NOMO-1 (cell line): ENCODE measurements around the gene KMT2B.
A peak's percentile ranks its signal among the peaks of the same experiment; 100 is the strongest.

Experiments used
- DNase-seq, 2 experiments: peaks; one replicate each; lab custom pipeline; 2025; ENCODE audit not compliant: unreplicated experiment in 2 of 2; lab: John Stamatoyannopoulos, UW

Gene KMT2B

DNA sequence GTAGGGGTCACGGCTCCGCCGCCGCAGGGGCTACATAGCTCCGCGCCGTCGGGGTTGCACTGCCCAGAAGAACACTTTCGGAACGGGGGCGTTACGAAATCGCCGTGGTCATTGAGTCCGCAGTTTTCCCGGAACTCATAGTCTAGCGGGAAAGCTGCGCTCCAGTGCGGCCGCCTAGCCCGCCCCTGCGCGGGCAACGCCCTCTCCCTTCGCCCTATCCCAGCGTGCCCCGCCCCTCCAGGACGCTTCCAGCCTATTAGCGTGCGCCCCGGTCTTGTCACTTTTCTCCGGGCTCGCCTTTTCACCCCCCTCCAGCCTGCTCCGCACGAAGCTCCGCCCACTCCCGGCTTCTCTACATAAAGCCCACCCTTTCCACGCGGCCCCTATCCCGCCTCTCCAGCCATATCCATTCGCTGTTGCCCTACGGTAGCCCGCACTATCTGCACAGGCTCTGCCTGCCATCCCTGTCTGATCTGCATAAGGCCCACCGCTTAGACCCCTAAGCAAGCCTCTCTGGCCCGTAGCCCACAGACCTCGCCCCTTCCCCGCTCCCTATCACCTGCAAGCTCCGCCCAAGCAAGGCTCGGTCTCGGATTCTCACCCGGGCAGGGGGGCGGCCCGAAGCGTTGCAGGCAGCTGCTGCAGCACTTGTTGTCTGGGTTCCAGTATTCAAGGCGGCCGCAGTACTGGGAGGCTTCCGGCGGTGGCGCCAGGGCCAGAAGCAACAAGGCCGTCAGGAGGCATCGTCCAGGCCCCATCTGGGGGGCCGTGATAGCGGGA is 22.8 kb downstream of the KMT2B start:
- DNase-seq, result peak; percentile 93 to 95

DNA sequence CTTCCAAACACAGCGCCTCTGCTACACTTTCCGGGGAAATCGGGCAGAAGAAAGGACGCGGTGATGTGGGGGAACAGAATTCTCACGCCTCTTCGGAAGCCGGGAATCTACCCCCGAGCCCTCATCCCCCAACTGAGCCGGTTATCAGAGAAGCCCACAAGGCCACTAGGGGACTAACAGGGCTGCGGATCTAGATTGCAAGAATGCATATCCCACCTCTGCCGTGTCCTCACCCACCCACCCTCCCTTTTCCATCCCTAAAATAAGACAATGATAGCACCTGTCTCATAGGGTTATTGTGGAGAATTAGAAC is 23.4 kb downstream of the KMT2B start:
- no peak for DNase-seq

DNA sequence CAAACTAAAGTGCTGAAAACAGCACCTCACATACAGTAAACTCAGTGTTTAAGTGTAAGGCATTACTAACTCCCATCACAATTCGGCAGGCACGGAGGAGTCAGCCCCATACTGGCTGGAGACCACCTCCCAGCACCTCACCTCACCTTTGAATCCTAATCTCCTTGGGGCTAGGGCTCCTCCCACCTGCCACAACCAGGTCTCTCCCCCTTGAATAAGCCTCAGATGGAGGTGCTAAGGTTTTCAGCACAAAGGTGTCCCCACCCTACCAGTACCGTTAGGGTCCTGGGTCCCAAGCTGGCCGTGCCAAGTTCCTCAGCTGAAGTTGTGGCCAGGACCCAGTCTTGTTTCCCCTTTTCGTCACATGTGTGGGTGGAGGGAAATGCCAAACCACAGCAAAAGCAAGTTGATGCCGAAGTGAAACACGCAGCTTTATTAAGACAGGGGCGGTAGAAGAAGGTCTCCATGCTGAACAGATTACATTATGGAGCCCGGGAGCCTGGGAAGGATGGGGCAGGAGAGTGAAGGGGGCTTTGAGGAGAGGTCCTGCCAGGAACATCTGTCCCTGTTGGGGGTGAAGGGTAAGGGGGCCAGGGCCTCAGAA is 24.4 kb downstream of the KMT2B start, which contains the start of gene IGFLR1:
Gene IGFLR1, minus strand, starts transcription at position 332 of the 604 bp plus-strand sequence. CDS start 1,272 bp downstream, outside the sequence.
- peak; percentile 68 to 71 for DNase-seq

DNA sequence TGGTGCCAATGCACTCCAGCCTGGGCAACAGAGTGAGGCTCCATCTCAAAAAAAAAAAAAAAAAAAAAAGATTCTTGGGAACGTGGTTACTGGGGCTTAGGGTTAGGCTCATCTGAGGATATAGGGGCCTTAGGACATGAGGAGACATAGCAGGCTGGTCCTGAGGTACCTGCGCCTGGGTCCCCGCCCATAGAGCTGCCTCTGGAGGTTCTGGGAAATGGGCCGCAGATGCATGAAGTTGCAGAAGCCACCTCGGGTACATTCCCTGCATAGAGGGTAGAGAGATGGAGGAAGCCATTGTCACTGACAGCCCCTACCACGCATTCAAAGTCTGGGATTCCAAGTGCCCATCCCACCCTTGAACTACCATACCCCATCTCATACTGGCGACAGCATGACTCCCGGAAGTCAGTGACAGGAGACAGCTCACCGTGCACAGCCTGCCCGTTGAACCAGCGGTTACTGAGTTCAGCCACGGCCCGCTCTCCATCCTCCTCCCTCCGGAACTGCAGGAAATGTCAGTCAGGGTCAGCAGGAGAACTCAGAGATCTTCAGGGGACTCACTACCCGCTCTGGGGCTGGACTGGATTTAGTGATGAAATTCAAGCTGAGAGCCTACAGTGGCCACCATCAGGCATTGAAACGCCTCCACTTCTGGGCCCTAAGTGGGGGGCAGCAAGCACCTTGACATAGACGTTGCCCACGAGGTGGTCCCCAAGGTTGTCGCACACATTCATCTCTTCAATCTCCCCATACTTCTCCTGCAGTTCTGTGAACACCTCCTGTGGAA is 26.0 kb downstream of the KMT2B start:
- no peak for DNase-seq

DNA sequence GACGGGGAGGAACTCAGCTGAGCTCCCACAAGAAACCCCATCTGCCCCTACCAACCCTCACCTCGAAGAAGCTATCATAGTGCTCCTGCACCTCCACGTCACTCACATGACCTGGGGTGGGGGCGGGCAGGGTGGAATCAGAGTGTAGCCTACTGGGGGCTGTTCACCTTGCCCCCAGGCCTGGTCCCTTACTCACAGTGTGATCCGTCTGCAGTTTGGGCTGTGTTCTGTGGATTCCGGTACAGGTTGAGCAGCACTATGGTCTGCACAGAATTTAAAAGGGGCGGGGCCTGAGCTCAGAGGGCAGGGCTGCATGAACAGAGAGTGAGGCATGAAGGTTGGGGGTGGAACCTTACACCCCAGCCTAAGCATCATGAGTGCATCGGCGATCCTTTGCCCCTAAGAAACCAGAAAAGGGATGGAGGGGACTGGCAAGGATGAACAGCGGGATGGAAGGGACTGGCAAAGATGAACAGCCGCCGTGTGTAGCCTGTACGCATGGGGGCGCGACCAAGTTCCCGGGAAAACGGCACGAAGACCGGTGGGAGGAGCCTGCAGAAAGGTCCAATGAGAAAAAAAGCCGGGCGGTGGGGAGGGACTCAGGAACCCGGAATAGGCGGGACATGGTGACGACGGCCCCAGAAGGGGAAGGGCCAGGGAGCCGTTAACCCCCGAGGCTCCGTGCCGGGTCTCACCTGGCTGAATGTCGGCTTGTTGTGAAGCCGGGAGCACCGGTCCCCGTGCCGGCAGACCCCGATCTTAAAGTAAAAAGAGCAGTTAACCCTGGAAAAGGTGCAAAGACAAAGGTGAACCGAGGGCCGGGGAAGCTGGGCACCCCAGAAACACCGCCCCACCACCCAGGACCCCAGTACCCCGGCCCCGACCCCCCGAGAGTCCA is 26.9 kb downstream of the KMT2B start:
- peak; percentile 90 to 94 for DNase-seq

DNA sequence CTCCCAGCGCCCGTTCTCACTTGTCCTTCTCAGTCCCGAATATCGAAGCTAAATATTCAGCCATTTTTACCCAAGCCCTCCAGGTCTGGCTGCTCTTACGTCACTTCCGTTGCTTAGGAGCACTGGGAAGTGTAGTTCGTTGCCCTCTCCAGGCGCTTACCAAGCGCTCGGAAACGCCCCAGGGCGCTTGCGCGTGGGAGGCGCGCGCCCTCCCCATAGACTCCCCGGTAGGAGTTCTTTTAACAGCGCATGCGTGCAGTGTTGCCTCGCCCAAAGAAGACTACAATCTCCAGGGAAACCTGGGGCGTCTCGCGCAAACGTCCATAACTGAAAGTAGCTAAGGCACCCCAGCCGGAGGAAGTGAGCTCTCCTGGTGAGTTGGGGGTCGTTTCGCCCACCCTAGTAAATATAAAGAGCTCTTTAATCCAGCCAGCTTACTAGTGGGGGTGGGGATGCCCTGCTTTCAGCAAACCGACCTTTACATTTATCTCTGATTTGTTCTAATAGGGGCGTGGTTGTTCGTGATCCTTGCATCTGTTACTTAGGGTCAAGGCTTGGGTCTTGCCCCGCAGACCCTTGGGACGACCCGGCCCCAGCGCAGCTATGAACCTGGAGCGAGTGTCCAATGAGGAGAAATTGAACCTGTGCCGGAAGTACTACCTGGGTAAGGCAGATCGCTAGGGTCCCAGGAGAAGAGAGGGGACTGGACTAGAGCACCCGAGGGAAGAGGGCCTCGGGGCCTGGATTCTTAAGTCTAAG is 27.7 kb downstream of the KMT2B start, which contains the start of the genes PSENEN and U2AF1L4:
Gene PSENEN, plus strand, starts transcription at position 324 of the 759 bp plus-strand sequence. Its CDS starts 280 bp downstream, at position 604.
Gene U2AF1L4, minus strand, starts transcription at position 91 of the 759 bp plus-strand sequence. Its CDS starts 27 bp downstream, at position 64.
- peak; percentile 96 to 99 for DNase-seq

DNA sequence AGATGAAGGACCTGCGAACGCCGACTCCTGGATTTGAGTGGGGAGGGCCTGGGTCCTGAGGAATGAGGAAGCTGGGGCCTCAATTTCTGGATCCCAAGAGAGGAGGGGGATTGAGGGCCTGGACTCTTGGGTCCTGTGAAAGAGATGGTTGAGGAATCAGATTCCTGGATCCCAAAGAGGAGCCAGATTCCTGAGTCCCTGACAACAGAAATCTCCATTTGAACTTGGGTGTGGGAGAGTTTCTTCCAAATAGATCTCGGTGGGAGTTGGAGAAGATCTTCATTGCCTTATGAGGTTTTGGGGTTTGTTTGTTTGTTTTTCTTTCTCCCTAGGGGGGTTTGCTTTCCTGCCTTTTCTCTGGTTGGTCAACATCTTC is 28.3 kb downstream of the KMT2B start:
- DNase-seq, result no peak

DNA sequence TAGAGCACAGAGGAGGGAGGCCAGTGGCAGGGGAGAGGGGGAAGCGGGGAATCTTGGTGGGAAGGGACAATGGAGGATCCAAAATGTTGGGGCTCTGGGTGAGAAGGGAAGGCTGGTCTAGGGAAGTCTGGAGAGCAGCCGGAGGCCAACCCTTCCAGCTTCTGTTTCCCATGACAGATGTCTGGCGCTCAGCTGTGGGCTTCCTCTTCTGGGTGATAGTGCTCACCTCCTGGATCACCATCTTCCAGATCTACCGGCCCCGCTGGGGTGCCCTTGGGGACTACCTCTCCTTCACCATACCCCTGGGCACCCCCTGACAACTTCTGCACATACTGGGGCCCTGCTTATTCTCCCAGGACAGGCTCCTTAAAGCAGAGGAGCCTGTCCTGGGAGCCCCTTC is 28.7 kb downstream of the KMT2B start:
- no peak for DNase-seq

DNA sequence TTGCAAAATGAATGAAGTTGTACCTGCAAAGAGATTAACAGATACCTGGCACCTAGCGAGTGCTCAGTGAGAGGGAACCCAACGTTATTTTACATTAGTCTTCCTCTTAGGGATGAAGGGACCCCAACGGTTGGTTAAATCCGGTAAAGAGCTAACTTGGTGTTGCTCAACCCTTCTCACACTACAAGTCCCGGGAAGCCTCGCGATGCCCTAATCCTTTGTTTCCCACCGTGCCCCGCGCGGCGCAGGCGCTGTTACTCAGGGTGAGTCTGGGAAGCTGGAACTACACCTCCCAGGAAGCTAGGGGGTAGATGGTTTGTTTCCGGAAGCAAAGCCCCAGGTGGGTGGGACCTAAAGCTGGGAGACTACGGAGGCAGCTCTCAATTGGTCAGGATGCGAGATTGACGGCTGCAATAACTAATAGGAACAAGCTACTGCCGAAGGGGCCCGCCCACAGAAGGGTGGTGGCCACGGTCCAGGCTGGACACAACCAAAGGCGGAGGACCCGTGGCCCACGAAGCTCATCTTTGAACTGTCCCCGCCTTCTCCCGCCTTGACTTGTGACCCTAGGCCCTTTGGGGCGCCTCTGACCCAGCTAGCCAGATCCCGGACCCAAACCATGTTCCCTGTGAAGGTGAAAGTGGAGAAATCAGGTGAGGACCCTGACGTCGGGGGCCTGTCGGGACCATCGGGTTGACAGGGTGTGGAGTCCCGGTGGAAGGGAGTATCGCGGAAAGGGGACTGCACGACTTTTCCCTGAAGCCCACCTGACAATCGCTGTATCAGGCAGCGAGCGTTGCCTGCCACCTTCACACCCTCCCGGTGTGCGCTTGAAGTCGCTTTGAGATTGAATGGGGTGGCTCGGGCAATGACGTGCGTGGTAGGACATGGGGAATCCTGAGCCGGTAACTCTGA is 30.6 kb downstream of the KMT2B start, which contains the start of gene LIN37:
Gene LIN37, plus strand, starts transcription at position 471 of the 915 bp plus-strand sequence. Its CDS starts 149 bp downstream, at position 620.
- DNase-seq, result peak; percentile 95 to 99

DNA sequence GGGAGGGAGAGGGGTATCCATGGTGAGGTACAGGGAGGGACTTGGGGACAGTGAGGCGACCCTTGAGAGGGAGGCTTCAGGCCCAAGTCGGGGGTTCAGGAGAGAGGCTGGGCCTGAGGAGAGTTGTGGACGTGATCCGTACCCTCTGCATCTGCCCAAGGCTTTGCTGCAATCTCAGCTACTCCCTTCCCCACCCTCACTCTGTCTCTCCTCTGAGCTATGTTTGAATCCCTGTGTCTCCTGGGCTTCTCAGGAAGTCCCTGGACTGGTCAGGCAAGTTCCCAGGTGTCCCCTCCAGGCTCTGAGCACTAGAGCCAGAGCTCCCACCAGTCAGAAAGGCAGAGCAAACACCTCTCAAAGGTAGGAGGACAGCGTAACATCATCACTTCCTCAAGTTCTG is 32.4 kb downstream of the KMT2B start:
- DNase-seq, result no peak

DNA sequence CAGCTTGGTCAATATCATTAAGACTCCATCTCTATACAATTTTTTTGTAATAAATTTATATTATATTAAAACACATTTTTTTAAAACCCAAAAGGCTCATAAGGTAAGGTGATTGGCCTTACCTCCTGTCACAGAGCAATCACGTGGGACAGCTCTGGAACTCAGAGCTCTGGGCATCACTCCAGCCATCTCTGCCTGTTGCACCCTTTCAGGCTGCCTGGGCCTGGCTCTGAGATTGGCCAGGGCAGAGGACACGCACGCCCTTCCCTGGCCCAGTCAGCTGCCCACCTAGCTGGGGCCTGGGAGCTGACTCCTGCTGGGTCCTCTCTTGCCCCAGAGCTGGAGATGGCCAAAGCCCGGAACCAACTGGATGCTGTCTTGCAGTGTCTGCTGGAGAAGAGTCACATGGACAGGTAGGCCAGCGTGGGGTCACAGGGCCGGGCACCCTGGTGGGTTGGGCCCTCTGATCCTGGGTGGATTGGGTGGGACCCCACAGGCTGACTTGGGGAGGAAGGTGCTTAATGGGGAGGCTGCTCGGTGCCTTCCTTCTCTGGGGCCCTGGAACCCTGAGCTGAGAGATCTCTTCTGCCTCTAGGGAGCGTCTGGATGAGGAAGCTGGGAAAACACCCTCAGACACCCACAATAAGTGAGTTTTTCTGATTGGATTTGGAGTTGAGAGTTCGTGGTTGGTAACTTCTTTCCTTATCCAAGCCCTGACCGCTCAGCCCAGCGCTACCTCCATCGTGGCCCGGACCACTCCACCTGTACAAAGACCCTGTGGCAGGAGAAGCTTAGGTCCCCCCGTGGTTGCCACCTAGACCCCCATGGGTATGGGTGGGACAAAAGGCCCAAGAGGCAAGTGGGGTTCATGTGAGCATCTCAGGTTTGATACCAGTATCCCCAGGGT is 34.3 kb downstream of the KMT2B start:
- DNase-seq, result no peak

DNA sequence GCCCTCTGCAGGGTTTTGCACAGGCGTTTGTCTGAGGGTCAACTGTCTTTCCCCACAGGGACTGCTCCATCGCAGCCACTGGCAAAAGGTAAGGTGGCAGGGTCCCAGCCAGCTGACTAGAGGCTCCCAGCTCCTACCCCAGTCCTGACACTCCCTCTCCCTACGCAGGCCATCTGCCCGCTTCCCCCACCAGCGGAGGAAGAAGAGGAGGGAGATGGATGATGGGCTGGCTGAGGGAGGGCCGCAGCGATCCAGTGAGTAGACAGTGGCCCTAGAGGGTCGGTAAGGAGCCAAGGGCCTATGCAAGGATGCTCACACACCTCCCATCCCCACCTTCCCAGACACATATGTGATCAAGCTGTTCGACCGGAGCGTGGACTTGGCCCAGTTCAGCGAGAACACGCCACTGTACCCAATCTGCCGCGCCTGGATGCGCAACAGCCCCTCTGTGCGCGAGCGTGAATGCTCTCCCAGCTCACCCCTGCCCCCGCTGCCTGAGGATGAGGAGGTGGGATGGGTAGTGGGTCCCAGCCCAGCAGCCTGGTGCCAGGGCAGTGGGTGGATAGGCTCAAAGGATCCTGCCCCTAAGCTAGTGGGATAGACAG is 35.0 kb downstream of the KMT2B start:
- no peak for DNase-seq

DNA sequence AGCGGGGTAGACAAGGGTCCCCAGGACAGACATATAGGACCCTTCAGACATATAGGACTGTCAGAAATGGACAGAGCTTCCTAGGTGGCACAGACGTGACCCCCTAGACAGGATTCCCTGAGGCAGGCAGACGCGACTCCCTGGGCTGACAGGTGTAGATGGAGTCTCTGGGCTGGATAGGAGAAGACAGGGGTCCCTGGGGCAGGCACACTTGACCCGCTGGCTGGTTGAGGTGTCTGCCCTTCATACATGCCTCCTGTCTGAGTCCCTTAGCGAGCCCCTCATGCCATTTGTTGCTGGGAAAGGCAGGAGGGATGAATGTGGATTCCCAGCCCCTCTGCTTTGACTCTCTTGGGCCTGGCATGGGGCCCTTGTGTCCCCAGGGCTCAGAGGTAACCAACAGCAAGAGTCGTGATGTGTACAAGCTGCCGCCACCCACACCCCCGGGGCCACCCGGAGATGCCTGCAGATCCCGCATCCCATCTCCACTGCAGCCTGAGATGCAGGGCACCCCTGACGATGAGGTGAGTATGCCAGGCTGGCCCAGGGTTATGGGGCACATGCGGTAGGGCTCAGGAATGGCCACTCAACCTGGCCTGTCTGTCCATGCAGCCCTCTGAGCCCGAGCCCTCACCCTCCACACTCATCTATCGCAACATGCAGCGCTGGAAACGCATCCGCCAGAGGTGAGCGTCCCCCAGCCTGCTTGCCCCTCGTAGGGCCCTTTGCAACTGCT is 36.0 kb downstream of the KMT2B start:
- no peak for DNase-seq

DNA sequence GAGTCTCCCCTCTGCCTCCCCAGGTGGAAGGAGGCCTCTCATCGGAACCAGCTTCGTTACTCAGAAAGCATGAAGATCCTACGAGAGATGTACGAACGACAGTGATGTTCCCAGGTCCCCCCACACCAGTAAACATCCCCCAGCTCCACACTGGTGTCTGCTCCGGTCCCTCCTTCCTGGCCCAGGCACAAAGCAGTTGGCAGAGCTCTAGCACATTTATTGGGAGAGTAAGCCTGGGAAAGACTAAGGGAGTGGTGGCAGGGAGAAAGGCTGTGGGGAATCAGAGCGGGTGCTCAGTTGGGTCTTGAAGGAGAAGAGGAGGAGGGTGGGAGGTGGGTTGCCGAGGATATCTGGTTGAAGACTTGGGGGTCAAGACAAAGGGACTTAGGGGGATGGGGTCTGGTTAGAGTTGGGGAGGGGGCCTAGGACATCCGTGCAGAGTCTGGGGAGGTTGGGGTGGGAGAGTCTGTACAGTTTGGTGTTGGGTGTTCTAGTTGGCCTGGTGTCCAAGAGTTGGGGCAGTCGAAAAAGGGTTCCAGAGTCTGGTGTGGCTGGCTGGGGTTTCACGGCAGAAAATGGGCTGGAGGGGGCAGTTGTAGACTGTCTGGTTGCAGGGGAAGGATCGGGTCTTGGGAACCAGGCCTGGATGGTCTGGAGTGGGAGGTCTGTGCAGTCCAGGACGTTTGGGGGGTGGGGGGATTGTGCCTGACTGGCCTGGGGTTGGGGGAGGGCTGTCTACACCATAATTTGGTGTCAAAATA is 36.7 kb downstream of the KMT2B start:
- no peak for DNase-seq

DNA sequence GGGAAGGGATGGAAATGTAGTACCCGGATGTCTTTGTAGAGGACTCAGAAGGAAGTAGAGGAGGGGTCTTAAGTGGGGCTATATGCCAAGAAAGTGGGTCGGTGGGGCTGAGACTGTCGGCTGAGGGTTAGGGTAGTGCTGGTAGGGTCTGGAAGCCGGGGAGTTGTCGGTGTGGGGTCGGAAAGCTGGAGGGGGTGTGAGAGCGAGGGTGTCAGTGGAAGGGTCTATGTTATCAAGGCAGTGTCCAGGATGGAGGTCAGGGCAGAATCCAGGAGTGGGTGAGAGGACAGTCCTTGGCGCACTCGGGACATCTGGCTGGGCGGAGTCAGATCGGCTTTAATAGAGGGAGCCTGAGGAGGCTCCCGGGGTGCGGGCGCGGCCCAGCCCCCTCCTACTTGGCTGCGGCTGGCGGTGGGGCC is 37.3 kb downstream of the KMT2B start:
- DNase-seq, result no peak
